Trophoblast cell (in vitro differentiated cells and primary cell): ENCODE measurements around the gene COL2A1.
A peak's percentile ranks its signal among the peaks of the same experiment; 100 is the strongest.

Experiments
- DNase-seq, 2 donors: peaks; one replicate each; pipeline ENCODE4 v3.0.0-alpha.2; 2016
- H2AFZ ChIP-seq: 2 replicates; pipeline ENCODE4 v1.6.1; 2013; ENCODE audit warnings: low read length, moderate library complexity, mild to moderate bottlenecking; ENCODE audit not compliant: insufficient read depth, poor library complexity
- H2AK5ac ChIP-seq: 2 replicates; pipeline ENCODE4 v1.6.1; 2013; ENCODE audit warnings: mild to moderate bottlenecking, low read length
- H2BK120ac ChIP-seq: 2 replicates; pipeline ENCODE4 v1.6.1; 2013; ENCODE audit warnings: low read length, mild to moderate bottlenecking, moderate library complexity; ENCODE audit not compliant: insufficient read depth, poor library complexity
- H2BK12ac ChIP-seq: 2 replicates; pipeline ENCODE4 v1.6.1; 2013; ENCODE audit warnings: mild to moderate bottlenecking, low read length, moderate library complexity
- H2BK5ac ChIP-seq: 2 replicates; pipeline ENCODE4 v1.6.1; 2013; ENCODE audit warnings: low read length, low read depth, moderate library complexity, mild to moderate bottlenecking; ENCODE audit not compliant: poor library complexity
- H3K14ac ChIP-seq: 2 replicates; pipeline ENCODE4 v1.6.1; 2013; ENCODE audit warnings: mild to moderate bottlenecking, low read length
- H3K18ac ChIP-seq: 2 replicates; pipeline ENCODE4 v1.6.1; 2013; ENCODE audit warnings: mild to moderate bottlenecking, low read length
- H3K23ac ChIP-seq: 2 replicates; pipeline ENCODE4 v1.6.1; 2013; ENCODE audit warnings: low read length
- H3K27ac ChIP-seq: 2 replicates; pipeline ENCODE4 v1.5.1; 2013; ENCODE audit warnings: low read depth, mild to moderate bottlenecking, inconsistent platforms, low read length, moderate library complexity
- H3K27me3 ChIP-seq: 2 replicates; pipeline ENCODE4 v1.6.1; 2013; ENCODE audit warnings: inconsistent platforms, mild to moderate bottlenecking, low read length, moderate library complexity; ENCODE audit not compliant: insufficient read depth
- H3K36me3 ChIP-seq, 2 experiments: 1 replicate in 1 of 2; 2 replicates in 1 of 2; pipeline ENCODE4 v1.6.1; 2013; ENCODE audit warnings: low read length in 2 of 2, mild to moderate bottlenecking in 2 of 2, moderate library complexity in 1 of 2; ENCODE audit not compliant: insufficient read depth in 2 of 2, control insufficient read depth in 1 of 2
- H3K4ac ChIP-seq: 2 replicates; pipeline ENCODE4 v1.6.1; 2013; ENCODE audit warnings: low read depth, mild to moderate bottlenecking, low read length, moderate library complexity
- H3K4me1 ChIP-seq, 2 experiments: 1 replicate in 1 of 2; 2 replicates in 1 of 2; pipeline ENCODE4 v1.6.1; 2013; ENCODE audit warnings: low read length in 2 of 2, mild to moderate bottlenecking in 2 of 2, moderate library complexity in 1 of 2; ENCODE audit not compliant: insufficient read depth in 2 of 2, control insufficient read depth in 1 of 2
- H3K4me2 ChIP-seq: 2 replicates; pipeline ENCODE4 v1.6.1; 2013; ENCODE audit warnings: inconsistent platforms, mild to moderate bottlenecking, low read length, moderate library complexity
- H3K4me3 ChIP-seq: 2 replicates; pipeline ENCODE4 v1.5.1; 2013; ENCODE audit warnings: mild to moderate bottlenecking, low read depth, low read length, inconsistent platforms
- H3K79me1 ChIP-seq: one replicate; pipeline ENCODE4 v1.6.1; 2013; ENCODE audit warnings: low read length
- H3K79me2 ChIP-seq: 2 replicates; pipeline ENCODE4 v1.6.1; 2013; ENCODE audit warnings: low read length, mild to moderate bottlenecking; ENCODE audit not compliant: control insufficient read depth, insufficient read depth, poor library complexity
- H3K9ac ChIP-seq: 2 replicates; pipeline ENCODE4 v1.6.1; 2013; ENCODE audit warnings: mild to moderate bottlenecking, low read length
- H3K9me3 ChIP-seq: 2 replicates; pipeline ENCODE4 v1.6.1; 2013; ENCODE audit warnings: low read depth, mild to moderate bottlenecking, control low read depth, inconsistent platforms, low read length; ENCODE audit not compliant: insufficient read depth
- H4K12ac ChIP-seq: 2 replicates; pipeline ENCODE4 v1.6.1; 2013; ENCODE audit warnings: low read depth, mild to moderate bottlenecking, low read length, moderate library complexity
- H4K8ac ChIP-seq: 2 replicates; pipeline ENCODE4 v1.6.1; 2013; ENCODE audit warnings: low read depth, mild to moderate bottlenecking, low read length, moderate library complexity
- H4K91ac ChIP-seq: one replicate; pipeline ENCODE4 v1.6.1; 2013; ENCODE audit warnings: low read depth, mild to moderate bottlenecking, low read length, moderate library complexity
- WGBS: extraction: QIAGEN DNeasy Blood & Tissue Kit; methylation state at CpG from one replicate; pipeline ENCODE4 v1.1.7; 2013; ENCODE audit warnings: missing lambda C conversion rate; ENCODE audit not compliant: insufficient read length, insufficient coverage; ENCODE audit errors: extremely low coverage; 5-methylcytosine and 5-hydroxymethylcytosine counted together

COL2A1 gene

GRCh38 chr12:47942614-47943225, 61.6 kb downstream of the COL2A1 start:
- no peak overlapping the region for H2AFZ ChIP-seq
- peaks cover 3% of the 10 kb centered on the region for H3K9me3 ChIP-seq
- peaks cover 0 to 5% of the 10 kb centered on the region in 2 experiments for H3K4me1 ChIP-seq
- no peak overlapping the region for H3K27ac ChIP-seq
- no peak overlapping the region for H2BK12ac ChIP-seq
- H3K79me1 ChIP-seq, result no peaks in the 10 kb centered on the region
- no peak overlapping the region for H3K18ac ChIP-seq
- H3K9ac ChIP-seq, result no peak overlapping the region
- no peak overlapping the region for H3K23ac ChIP-seq
- no peak overlapping the region for H3K4me3 ChIP-seq
- H3K79me2 ChIP-seq, result no peaks in the 10 kb centered on the region
- H4K8ac ChIP-seq, result no peak overlapping the region
- H3K27me3 ChIP-seq, result peaks cover 4% of the 10 kb centered on the region
- no CpG with 5 or more reads among the region's 31 CpGs for WGBS
- H2BK5ac ChIP-seq, result no peak overlapping the region
- H4K91ac ChIP-seq, result no peak overlapping the region
- no peak overlapping the region for H3K4ac ChIP-seq
- H2AK5ac ChIP-seq, result no peak overlapping the region
- no peak for DNase-seq
- no peaks in the 10 kb centered on the region for H3K36me3 ChIP-seq
- H4K12ac ChIP-seq, result no peak overlapping the region
- H3K4me2 ChIP-seq, result no peak overlapping the region
- no peak overlapping the region for H2BK120ac ChIP-seq
- H3K14ac ChIP-seq, result no peak overlapping the region

- Histone ChIP-seq H3K27me3 (peaks cover 4% of the 10 kb centered on the region), H3K4me1 (peaks cover 0 to 5% of the 10 kb centered on the region in 2 experiments), H2BK5ac (no peak overlapping the region), H3K36me3 (no peaks in the 10 kb centered on the region), H3K14ac (no peak overlapping the region), H4K91ac (no peak overlapping the region), H2BK12ac (no peak overlapping the region), H3K79me1 (no peaks in the 10 kb centered on the region), H3K9me3 (peaks cover 3% of the 10 kb centered on the region), H2BK120ac (no peak overlapping the region), H4K8ac (no peak overlapping the region), H2AK5ac (no peak overlapping the region), H3K4me2 (peak overlapping the region; percentile 42), H2AFZ (no peak overlapping the region), H4K12ac (no peak overlapping the region), H3K4me3 (no peak overlapping the region), H3K18ac (no peak overlapping the region), H3K9ac (no peak overlapping the region), H3K79me2 (no peaks in the 10 kb centered on the region), H3K4ac (no peak overlapping the region), H3K23ac (no peak overlapping the region), H3K27ac (no peak overlapping the region)
- DNase-seq, result no peak
- WGBS, result no CpG with 5 or more reads among the region's 40 CpGs
These were observed 62.2 kb downstream of the COL2A1 start for GRCh38 chr12:47941871-47942613.

- Histone ChIP-seq H3K79me1 (no peaks in the 10 kb centered on the region), H3K4me3 (no peak overlapping the region), H3K36me3 (no peaks in the 10 kb centered on the region), H3K23ac (no peak overlapping the region), H2AFZ (no peak overlapping the region), H3K9me3 (peaks cover 3% of the 10 kb centered on the region), H3K14ac (no peak overlapping the region), H3K18ac (no peak overlapping the region), H2BK120ac (no peak overlapping the region), H4K91ac (no peak overlapping the region), H4K8ac (no peak overlapping the region), H3K27ac (no peak overlapping the region), H2BK5ac (no peak overlapping the region), H3K79me2 (no peaks in the 10 kb centered on the region), H3K4ac (no peak overlapping the region), H3K9ac (no peak overlapping the region), H2BK12ac (no peak overlapping the region), H2AK5ac (no peak overlapping the region), H3K4me2 (no peak overlapping the region), H4K12ac (no peak overlapping the region), H3K4me1 (peaks cover 0 to 1% of the 10 kb centered on the region in 2 experiments), H3K27me3 (peaks cover 4% of the 10 kb centered on the region)
- no peak for DNase-seq
- WGBS, result no CpG with 5 or more reads among the region's 9 CpGs
These were observed 62.8 kb downstream of the COL2A1 start for GRCh38 chr12:47941475-47941780.

GRCh38 chr12:47940773-47941474, 63.4 kb downstream of the COL2A1 start:
- no peak overlapping the region for H2BK5ac ChIP-seq
- no peak overlapping the region for H3K18ac ChIP-seq
- no peak overlapping the region for H3K4ac ChIP-seq
- no peak overlapping the region for H3K27ac ChIP-seq
- no peak overlapping the region for H4K8ac ChIP-seq
- peaks cover 3% of the 10 kb centered on the region for H3K9me3 ChIP-seq
- H2AK5ac ChIP-seq, result no peak overlapping the region
- no peak overlapping the region for H4K91ac ChIP-seq
- no peaks in the 10 kb centered on the region for H3K79me1 ChIP-seq
- no peaks in the 10 kb centered on the region for H3K4me1 ChIP-seq
- H3K9ac ChIP-seq, result no peak overlapping the region
- no peak for DNase-seq
- H3K27me3 ChIP-seq, result peaks cover 4% of the 10 kb centered on the region
- no peaks in the 10 kb centered on the region for H3K36me3 ChIP-seq
- H3K4me3 ChIP-seq, result no peak overlapping the region
- no peak overlapping the region for H3K4me2 ChIP-seq
- H3K14ac ChIP-seq, result no peak overlapping the region
- H2BK120ac ChIP-seq, result no peak overlapping the region
- H3K79me2 ChIP-seq, result no peaks in the 10 kb centered on the region
- WGBS, result no CpG with 5 or more reads among the region's 10 CpGs
- H4K12ac ChIP-seq, result no peak overlapping the region
- no peak overlapping the region for H3K23ac ChIP-seq
- no peak overlapping the region for H2BK12ac ChIP-seq
- no peak overlapping the region for H2AFZ ChIP-seq
